GM12892 (cell line): ENCODE measurements around the gene PLCZ1.

ENCODE experiments used
- POLR2A ChIP-seq: IDR thresholded peaks from 2 replicates; pipeline ENCODE4 v1.6.1; 2011; ENCODE audit warnings: low read depth, low read length, control low read depth
- POLR2AphosphoS5 ChIP-seq: IDR thresholded peaks from 2 replicates; pipeline ENCODE4 v1.6.1; 2011; ENCODE audit warnings: low read depth, low read length, control low read depth
- TAF1 ChIP-seq: IDR thresholded peaks from 2 replicates; pipeline ENCODE4 v1.6.1; 2011; ENCODE audit warnings: low read depth, mild to moderate bottlenecking, control low read depth, low read length, borderline replicate concordance

- no peak for TF ChIP-seq POLR2AphosphoS5
- no peak for TF ChIP-seq POLR2A
- TF ChIP-seq TAF1 = no peak
These were observed 93.2 kb downstream of the PLCZ1 start for GRCh38 chr12:18644564-18644963.
